ENCODE measurements around the gene HEATR5A.
A peak's percentile ranks its signal among the peaks of the same experiment; 100 is the strongest.
"Not testable (repeated sequence)": the region's sequence is repeated elsewhere in the genome, so short reads cannot be mapped to it uniquely, and the experiment has no call there.

Gene HEATR5A

DNA sequence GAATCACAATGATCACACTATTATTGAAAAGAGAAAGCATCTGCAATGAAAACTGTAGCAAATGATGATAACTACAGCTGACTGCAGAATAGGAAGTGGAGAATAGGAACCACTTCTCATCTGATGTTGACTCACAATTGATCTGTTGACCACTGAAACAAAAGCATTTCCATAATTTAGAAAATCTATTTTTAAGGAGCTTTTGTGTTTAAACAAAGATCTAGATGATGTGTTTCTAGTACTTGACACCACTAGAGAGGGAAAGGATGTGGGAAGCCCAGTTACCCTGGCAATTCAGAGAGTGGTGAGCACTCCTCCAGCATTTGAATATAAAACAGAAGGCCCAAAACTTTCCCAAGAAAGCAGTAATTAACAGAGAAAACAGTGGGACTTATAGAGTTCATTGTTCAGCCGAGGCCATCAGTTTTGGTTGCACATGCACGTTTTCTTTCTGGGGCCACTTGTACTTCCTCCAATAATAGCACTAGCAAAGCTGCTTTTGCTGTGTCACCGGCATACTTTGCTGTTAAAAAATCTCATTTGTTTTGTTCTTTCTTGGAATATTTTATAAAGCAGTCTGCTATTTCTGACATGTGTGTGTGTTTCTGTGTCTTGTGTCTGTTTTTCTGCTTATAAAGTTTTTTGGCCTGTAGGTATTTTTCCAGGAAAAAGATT is 136.6 kb downstream of the HEATR5A start:
- DNase-seq (ENCODE audit: low spot score): no peak

DNA sequence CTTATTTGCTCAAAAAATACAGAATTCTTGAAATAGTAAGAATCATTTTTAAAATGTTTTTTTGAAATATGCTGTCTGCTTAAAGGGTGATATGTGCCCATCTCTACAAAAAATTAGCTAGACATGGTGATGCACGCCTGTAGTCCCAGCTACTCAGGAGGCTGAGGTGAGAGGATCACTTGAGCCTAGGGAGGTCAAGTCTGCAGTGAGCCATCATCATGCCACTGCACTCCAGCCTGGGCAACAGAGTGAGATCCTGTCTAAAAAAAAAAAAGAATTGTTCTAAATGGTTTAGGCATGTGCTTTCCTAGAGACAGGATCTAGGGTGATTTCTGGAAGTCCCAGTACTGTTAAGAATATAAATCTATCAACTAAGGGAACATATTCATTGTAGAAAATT is 137.2 kb downstream of the HEATR5A start:
- no peak for DNase-seq (ENCODE audit: low spot score)

DNA sequence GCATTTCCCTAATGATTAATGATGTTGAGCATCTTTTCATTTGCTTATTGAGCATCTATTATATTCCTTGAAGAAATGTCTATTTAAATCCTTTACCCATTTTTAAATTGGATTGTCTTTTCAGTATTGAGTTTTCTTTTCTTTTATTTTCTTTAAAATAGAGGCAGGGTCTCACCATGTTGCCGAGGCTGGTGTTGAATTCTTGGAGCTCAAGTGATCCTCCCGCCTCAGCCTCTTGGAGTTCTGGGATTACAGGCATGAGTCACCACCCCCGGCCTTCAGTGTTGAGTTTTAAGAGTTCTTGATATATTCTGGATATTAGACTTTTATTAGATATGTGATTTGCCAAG is 139.5 kb downstream of the HEATR5A start:
- DNase-seq (ENCODE audit: low spot score): no peak

DNA sequence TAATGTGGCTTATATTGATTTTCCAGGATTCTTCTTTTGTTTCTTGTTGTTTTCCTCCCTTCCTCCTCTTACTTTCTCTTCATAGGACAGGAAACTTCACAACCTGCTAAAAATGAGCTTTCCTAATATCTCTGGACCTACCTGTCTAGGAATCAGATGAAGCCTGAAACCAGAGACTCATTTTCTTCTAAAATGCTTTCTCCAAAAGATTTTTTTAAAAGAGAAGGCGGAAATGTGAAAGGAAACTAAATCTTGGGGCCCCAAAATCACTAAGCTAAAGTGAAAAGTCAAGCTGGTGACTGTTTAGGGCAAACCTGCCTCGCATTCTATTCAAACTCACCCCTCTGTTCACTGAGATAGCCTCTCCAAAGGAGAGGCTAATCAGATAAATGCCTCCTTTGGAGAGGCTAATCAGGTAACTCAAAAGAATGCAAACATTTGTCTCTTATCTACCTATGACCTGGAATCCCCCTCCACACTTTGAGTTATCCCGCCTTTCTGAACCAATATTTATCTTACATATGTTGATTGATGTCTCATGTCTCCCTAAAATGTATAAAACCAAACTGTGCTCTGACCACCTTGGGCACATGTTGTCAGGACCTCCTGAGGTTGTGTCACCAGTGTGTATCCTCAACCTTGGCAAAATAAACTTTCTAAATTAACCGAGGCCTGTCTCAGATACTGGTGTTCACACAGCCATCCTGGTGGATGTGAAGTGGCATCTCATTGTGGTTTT is 140.0 kb downstream of the HEATR5A start:
- DNase-seq (ENCODE audit: low spot score): no peak

DNA sequence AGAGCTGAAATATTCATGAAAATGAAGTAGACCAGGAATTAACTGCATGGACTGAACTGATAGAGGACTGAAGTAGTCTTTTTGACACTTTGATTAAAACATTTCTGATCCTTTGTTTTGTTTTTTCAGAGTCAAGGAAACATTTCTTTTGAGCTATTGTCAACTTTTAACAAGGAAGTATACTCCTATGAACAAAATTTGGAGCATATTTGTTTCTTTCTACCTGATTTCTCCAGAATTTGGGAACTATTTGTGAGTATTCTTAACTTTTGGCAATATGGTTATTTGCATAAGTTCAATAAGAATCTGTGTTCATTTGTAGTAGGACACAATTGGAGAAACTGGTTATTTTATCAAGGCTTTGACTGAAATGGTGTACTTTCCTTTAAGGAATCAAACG is 141.5 kb downstream of the HEATR5A start:
- no peak for DNase-seq (ENCODE audit: low spot score)

DNA sequence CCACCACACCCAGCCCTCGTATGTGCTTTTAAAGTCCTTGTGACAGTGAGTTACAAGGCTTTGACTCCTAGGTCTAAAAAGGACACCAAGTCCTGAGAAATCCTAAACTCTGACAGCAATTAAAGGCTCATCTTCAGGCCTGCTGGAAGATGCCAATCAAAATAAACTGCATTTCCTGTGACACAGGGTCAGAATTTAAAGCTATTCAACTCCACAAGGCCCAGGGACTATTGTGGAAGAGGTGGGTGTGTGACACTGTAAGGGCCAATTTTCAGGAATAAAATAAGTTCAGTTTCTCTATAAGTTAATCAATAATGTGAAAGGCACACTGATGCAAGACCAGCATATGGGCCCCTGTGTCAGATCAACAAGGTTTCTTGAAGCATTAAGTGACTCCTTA is 143.3 kb downstream of the HEATR5A start:
- DNase-seq (ENCODE audit: low spot score): no peak

DNA sequence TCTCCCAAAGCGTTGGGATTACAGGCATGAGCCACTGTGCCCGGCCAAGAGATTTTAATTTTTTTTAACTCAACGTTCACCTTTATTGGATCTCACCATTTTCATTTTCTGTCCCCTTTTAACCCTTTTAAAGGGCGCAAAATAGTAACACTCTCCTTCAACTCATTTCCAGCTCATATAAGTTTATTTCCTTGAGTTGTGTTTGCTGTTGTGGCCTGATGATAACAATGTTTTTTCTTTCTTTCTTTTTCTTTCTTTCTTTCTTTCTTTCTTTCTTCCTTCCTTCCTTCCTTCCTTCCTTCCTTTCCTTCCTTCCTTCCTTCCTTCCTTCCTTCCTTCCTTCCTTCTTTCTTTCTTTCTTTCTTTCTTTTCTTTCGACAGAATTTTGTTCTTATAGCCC is 143.9 kb downstream of the HEATR5A start:
- not testable (repeated sequence) for DNase-seq (ENCODE audit: low spot score)

DNA sequence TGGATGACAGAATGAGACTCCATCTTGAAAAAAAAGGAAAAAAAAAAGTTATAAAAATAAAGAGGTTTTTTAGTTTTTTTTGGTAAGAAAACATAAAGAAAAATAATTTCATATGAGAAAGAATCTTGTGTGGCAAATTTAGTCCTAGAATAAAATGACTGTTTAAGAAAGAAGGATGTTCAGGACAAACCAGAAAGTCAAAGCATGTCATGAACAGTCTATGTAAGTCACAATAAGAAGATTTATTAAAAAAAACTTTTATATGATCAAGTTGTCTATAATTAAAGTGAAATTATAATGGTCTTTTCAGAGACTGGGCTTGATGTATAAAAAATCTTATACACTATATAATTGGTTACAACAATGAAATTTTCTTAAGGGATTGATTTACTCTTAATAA is 144.6 kb downstream of the HEATR5A start:
- no peak for DNase-seq (ENCODE audit: low spot score)

DNA sequence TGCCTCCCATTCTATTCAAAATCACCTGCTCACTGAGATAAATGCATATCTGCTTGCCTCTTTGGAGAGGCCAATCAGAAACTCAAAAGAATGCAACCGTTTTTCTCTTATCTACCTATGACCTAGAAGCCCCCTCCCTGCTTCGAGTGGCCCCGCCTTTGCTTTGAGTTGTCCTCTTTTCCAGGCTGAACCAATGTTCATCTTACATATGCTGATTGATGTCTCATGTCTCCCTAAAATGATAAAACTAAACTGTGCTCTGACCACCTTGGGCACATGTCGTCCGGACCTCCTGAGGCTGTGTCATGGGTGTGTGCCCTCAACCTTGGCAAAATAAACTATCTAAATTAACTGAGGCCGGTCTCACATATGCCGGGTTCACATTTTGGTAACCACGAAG is 148.7 kb downstream of the HEATR5A start:
- DNase-seq (ENCODE audit: low spot score): no peak

DNA sequence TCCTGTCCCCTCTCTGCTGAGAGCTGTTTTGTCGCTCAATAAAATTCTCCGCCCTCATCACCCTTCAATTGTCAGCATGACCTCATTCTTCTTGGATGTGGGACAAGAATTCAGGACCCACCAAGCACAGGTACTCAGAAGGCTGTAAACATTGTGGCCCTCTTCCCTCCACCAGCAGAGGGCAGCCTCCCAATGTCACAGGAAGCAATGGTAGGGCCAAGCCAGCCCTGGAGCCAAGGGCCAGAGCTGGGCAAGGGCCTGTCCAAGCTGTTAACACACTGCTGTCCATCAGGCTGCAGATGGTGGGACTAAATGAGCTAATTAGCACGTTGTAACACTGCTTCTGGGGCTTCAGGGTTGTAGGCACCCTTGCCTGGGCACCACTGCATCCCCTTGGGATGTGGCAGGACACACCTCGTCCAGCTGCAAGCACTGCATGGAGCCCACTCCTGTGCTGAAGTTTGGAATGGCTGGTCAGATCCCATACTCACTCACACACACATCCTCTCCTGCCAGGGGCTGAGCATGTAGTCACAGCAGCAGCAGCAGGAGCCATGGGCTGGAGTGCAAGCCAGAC is 150.1 kb downstream of the HEATR5A start:
- DNase-seq (ENCODE audit: low spot score): no peak

DNA sequence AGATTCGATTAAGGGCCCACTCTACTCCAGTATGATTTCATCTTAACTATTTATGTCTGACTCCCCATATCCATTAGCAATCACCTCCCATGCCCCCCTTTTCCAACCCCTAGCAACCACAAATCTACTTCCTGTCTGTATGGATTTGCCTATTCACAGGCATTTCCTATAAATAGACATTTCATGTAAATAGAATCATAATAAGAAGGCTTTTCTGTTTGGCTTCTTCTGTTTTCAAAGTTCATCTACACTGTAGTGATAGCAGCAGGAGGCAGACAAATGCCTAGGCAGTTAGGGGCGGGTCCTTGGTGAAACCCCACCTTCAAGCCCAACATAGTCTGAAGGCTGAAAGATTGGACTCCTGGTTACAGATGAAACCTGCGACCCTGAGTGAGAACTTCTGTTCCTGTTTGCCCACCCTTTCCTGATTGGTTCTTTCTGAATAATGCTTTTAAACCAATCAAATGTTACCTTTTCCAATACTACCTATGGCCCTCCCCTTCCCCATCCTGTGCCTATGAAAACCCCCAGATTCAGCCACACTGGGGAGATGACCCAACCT is 150.6 kb downstream of the HEATR5A start:
- DNase-seq (ENCODE audit: low spot score): no peak

DNA sequence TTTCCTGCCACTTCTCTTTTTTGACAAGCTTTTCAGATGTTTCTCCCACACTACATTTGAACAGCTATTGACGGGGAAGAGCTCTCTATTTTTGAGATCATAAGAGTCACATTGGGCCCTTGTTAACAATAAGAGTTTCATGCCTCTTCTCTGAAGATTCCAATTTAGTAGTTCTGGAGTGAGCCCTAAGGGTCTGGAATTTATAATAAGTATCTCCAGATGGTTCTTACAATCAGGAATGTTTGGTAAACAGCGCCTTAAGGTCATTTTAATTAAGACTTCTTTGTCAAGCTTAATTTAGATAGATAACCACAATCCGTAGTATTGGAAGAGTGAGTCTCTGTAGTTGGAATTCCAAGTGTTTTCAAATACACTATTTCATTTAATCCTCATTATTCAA is 152.1 kb downstream of the HEATR5A start:
- no peak for DNase-seq (ENCODE audit: low spot score)

DNA sequence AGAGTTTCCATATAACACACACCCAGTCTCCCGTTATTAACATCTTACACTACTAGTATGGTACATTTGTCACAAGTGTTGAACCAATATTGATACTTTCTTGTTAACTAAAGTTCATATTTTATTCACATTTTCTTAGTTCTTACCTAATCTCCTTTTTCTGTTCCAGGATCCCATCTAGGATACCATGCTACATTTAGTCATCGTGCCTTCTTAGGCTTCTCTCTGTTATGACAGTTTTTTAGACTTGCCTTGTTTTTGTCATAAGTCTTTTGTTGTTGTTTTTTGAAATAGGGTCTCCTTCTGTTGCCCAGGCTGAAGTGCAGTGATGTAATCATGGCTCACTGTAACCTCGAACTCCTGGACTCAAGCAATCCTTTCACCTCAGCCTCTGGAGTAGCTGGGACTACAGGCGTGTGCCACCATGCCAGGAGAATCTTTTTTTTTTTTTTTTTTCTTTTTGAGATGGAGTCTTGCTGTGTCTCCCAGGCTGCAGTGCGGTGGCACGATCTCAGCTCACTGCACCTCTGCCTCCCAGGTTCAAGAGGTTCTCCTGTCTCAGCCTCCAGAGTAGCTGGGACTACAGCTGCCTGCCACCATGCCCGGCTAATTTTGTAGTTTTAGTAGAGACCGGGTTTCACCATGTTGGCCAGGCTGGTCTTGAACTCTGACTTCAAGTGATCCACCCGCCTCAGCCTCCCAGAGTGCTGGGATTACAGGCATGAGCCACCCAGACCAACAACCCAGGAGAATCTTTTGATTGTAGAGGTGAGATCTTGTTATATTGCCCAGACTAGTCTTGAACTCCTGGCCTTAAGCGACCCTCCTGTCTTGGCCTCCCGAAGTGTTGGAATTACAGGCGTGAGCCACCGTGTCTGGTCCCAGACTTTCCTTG is 153.7 kb downstream of the HEATR5A start:
- DNase-seq (ENCODE audit: low spot score): no peak

DNA sequence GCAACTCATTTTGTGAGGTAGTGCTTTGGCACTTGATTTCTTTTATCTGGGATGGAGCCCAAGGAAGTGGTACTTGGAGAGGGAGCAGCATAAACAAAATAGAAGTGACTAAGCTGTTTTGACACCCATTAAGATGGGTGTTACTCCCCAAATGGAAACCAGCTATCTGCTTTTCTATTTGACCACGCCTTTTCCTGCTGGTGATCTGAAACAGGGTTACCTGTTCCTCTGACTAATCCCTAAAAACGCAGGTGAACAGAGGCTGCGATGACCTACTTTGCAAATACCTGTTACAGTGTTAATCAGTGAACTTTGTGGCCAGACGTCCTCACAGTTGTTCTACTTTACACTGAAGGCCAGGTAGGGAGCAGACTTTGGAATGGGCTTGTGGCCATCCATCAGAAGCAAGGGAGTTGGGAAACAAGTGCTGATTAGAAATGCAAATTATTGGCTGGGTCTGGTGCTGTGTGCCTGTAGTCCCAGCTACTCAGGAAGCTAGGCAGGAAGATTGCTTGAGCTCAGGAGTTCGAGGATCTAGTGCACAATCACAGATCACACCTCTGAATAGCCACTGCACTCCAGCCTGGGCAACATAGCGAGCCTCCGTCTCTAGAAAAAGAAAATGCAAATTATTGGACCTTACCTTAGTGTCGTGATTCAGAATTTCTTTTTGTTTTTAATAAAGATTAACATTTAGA is 154.5 kb downstream of the HEATR5A start:
- DNase-seq (ENCODE audit: low spot score): no peak

DNA sequence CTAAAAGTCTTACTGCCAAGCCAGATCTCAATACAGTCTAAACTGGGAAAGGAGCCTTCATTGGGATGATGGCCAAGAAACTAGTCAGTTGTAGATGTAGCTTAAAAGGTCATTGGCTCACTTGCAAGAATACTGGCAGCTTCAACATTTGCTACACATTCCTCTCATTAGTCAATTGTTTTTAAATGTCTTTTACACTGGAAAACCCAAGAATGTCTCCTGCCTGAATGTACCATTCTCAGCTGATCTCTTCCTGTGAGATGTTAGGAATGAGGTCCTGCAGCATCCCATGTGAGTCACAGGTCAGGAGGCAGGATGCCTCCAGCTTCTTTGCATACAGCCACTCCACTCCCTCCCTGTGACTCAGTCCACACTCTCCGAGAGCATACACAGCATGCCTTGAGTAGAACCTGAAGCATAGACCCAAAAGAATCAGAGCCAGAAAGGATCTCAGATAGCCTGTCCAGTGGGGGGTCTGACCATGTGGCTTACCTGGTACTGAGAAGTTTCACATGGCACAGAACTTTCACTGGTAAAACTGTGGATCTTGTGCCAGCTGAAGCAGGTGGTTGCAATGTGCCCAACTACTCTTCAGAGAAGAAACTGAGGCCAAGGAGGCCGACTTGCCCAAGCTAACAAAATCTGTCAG is 156.7 kb downstream of the HEATR5A start:
- no peak for DNase-seq (ENCODE audit: low spot score)

DNA sequence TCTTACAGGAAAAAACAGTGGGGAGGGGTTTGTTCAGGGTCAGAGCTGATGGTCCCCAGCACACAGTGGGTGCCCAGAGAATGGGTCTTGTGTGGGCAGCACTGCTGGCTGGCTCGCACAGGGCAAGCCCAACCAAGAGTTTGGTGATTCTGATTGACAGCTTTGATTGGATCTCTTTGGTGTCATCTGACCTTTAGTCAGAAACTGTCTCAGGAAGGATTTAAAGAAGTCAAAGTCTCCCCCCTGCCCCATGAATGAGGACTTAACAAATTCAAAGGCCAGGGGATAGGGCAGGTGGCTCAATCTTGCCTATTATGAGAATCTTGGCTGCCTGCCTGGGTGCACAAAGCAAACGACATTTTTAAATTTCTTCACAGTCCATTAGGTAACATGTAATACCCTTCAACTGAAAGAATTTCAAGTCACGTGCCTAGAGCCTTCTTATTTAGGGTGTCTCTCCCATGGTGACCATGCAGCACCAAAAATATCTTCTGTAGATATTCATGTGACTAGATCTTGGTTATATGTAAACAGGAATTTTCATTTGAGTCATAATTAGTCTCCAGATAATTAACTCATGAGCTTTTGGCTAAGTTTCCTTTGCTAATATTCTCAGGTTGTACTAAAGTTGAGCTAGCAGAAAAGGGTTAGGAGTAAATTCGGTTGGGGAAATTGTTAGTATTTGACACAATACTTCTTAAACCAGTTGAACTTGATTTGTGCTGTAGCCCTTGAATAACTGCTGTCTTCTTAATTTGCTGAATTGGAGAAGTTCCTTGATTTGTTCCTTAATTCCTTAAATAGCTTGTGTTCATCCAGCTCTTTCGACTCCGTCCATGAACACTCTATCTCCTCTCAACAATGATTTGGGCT is 158.3 kb downstream of the HEATR5A start:
- peak; percentile 65 for DNase-seq (ENCODE audit: low spot score)

DNA sequence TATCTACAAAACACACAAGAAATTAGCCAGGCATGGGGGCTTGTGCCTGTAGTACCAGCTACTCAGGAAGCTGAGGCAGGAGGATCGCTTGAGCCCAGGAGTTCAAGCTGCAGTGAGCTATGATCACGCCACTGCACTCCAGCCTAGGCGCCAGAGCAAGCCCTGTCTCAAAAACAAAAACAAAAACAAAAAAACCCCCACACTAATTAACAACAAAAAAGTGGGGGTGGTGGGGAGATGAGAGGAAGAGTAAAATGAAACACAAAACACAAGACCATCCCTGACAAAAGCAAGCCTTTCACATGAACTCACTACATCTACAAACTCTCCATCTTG is 158.9 kb downstream of the HEATR5A start:
- DNase-seq (ENCODE audit: low spot score): no peak

DNA sequence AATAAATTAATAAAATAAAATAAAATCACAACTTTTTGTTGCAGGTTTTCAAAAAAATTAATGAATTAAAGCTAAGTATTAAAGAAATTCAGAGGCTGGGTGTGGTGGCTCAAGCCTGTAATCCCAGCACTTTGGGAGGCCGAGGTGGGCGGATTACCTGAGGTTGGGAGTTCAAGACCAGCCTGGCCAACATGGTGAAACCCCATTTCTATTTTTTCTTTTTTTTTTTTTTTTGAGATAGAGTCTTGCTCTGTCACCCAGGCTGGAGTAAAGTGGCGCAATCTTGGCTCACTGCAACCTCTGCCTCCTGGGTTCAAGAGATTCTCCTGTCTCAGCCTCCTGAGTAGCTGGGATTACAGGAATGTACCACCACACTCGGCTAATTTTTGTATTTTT is 161.3 kb downstream of the HEATR5A start:
- DNase-seq (ENCODE audit: low spot score): not testable (repeated sequence)

DNA sequence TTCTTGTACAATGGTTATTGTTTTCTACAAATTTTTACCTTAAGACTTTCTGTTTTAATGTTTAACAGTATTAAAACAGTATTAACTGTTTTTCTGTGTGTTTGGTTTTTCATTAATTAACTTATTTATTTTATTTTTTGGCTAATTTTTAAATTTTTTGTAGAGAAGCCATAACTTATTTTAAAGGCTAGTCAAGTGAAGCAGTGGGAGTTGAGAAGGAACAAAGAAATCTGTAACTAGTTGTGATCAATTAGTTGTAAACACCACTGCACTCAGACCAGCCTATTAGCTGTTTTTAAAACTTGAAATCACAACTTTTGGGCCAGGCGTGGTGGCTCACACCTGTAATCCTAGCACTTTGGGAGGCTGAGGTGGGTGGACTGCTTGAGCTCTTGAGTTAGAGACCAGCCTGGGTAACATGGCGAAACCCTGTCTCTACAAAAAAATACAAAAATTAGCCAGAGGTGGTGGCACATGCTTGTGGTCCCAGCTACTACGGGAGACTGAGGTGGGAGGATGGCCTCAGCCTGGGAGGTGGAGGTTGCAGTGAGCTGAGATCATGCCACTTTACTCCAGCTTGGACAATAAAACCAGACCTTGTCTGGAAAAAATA is 161.8 kb downstream of the HEATR5A start:
- DNase-seq (ENCODE audit: low spot score): no peak

Data from HuH-7 (cell line).